Breast epithelium (tissue), 4 donors: ENCODE data around the gene TRIM8. TPM values are rescaled to one million over a fixed set of nuclear protein-coding genes. Genes with fewer than 3 reads are reported as not detected.

Experiments used
- DNase-seq, 2 donors: peaks; one replicate each; pipeline ENCODE4 v3.0.0-alpha.2; 2019; ENCODE audit warnings: low spot score in 2 of 2
- H3K27ac ChIP-seq, 2 donors: fragments of 200-600 bp; sonication (generic) in 1 of 2; one replicate each; pipeline ENCODE4 v1.5.1; 2016 to 2019; ENCODE audit warnings: mild to moderate bottlenecking in 1 of 2
- H3K27me3 ChIP-seq, 2 donors: fragments of 200-600 bp; sonication (generic) in 1 of 2; one replicate each; pipeline versions ENCODE4 v1.5.1 to v1.6.0; 2017 to 2019; ENCODE audit warnings: control low read depth in 1 of 2, mild to moderate bottlenecking in 1 of 2
- H3K36me3 ChIP-seq: fragments of 200-600 bp; one replicate; pipeline ENCODE4 v1.5.1; 2019
- H3K4me1 ChIP-seq, 2 donors: fragments of 200-600 bp; sonication (generic); one replicate each; pipeline ENCODE4 v1.5.1; 2016 to 2019; ENCODE audit warnings: control low read depth in 1 of 2
- H3K4me3 ChIP-seq, 3 donors: fragments of 200-600 bp; sonication (generic); 1 replicate in 2 of 3; 2 replicates in 1 of 3; pipeline ENCODE4 v1.5.1; 2016 to 2019; ENCODE audit warnings: mild to moderate bottlenecking in 3 of 3, moderate library complexity in 2 of 3
- H3K9me3 ChIP-seq, 2 donors: fragments of 200-600 bp; sonication (generic) in 1 of 2; one replicate each; pipeline ENCODE4 v1.5.1; 2016 to 2019; ENCODE audit warnings: control low read depth in 1 of 2
- CTCF ChIP-seq, 3 donors: fragments of 450-650 bp; IDR thresholded peaks; one replicate each; pipeline ENCODE4 v1.5.1; 2016 to 2017; ENCODE audit warnings: antibody characterized with exemption in 3 of 3, mild to moderate bottlenecking in 3 of 3, moderate library complexity in 3 of 3
- POLR2A ChIP-seq: fragments of 450-650 bp; IDR thresholded peaks from one replicate; pipeline ENCODE4 v1.6.1; 2016; ENCODE audit warnings: antibody characterized with exemption, mild to moderate bottlenecking, moderate library complexity
- POLR2AphosphoS5 ChIP-seq, 3 donors: sonication (generic); formaldehyde crosslinking; IDR thresholded peaks; one replicate each; pipeline ENCODE4 v1.6.1; 2017; ENCODE audit warnings: antibody characterized with exemption in 3 of 3
- intact Hi-C: fragments of 100-400 bp; cut with DNase I; formaldehyde crosslinking; loops from one replicate; pipeline ENCODE4 v1.15.1; 2023; ENCODE audit warnings: low total_unique reads
- total RNA-seq, 3 donors: library from RNA; depleted of rRNA; stranded (reverse); fragments of >200 nt; gene quantifications; one replicate each; pipeline ENCODE4 v1.1.0, GENCODE V29; 2016

TRIM8 gene
- total RNA-seq, result 100 to 1,000 TPM in 1 of 3 donors, 10 to 100 TPM in 2; 74.6 to 128 (median 88.8) TPM

GRCh38 chr10:102644066-102644645 lies at the start of gene TRIM8:
Gene TRIM8 (plus strand): TSS chr10:102644479. CDS start chr10:102644618, 139 bp downstream.
- Histone ChIP-seq H3K27me3 (no peaks in the 10 kb centered on the region), H3K4me1 (peaks cover 2 to 30% of the 10 kb centered on the region in 2 donors), H3K4me3 (peak within 1 kb of the TSS; percentile 85 to 96 (median 92)), H3K36me3 (no peaks in the 10 kb centered on the region), H3K9me3 (no peaks in the 10 kb centered on the region), H3K27ac (peak within 1 kb of the TSS; percentile 99 to 100)
- intact Hi-C loops, result no loop called here
- DNase-seq, result no peak
- TF ChIP-seq POLR2A (no peak), POLR2AphosphoS5 (IDR thresholded peaks at IDR 0.05) (peak in 1 of 3 donors; percentile 11), CTCF (IDR thresholded peaks at IDR 0.05) (no peak)

GRCh38 chr10:102595293-102595692 lies 49.0 kb upstream of the TRIM8 start:
- intact Hi-C loops, result no loop called here
- Histone ChIP-seq H3K4me1 (no peaks in the 10 kb centered on the region), H3K27me3 (no peaks in the 10 kb centered on the region), H3K27ac (no peak overlapping the region), H3K4me3 (no peak overlapping the region), H3K36me3 (no peaks in the 10 kb centered on the region), H3K9me3 (no peaks in the 10 kb centered on the region)
- no peak for TF ChIP-seq POLR2AphosphoS5 (IDR thresholded peaks at IDR 0.05)
- TF ChIP-seq CTCF (IDR thresholded peaks at IDR 0.05), result no peak
- TF ChIP-seq POLR2A, result no peak
- no peak for DNase-seq

- intact Hi-C loops, result no loop called here
- Histone ChIP-seq H3K9me3 (no peaks in the 10 kb centered on the region), H3K36me3 (no peaks in the 10 kb centered on the region), H3K4me1 (no peaks in the 10 kb centered on the region), H3K27ac (peak overlapping the region; percentile 1 to 73), H3K27me3 (no peaks in the 10 kb centered on the region), H3K4me3 (no peak overlapping the region)
- no peak for TF ChIP-seq CTCF (IDR thresholded peaks at IDR 0.05)
- TF ChIP-seq POLR2A, result no peak
- TF ChIP-seq POLR2AphosphoS5 (IDR thresholded peaks at IDR 0.05), result no peak
- no peak for DNase-seq
Observed at GRCh38 chr10:102595897-102596296, 48.4 kb upstream of the TRIM8 start.

- peak overlapping the region; percentile 11 to 73 for H3K27ac ChIP-seq
- H3K36me3 ChIP-seq, result no peaks in the 10 kb centered on the region
- H3K27me3 ChIP-seq, result no peaks in the 10 kb centered on the region
- intact Hi-C loops, result no loop called here
- TF ChIP-seq CTCF (IDR thresholded peaks at IDR 0.05), result peak in 2 of 3 donors; percentile 54 to 64
- TF ChIP-seq POLR2A, result no peak
- no peak for TF ChIP-seq POLR2AphosphoS5 (IDR thresholded peaks at IDR 0.05)
- no peaks in the 10 kb centered on the region for H3K9me3 ChIP-seq
- H3K4me1 ChIP-seq, result no peaks in the 10 kb centered on the region
- DNase-seq, result no peak
- H3K4me3 ChIP-seq, result no peak overlapping the region
Observed at GRCh38 chr10:102596506-102596971, 47.7 kb upstream of the TRIM8 start.

GRCh38 chr10:102597131-102597991 lies 46.9 kb upstream of the TRIM8 start:
- Histone ChIP-seq H3K4me1 (peaks cover 0 to 4% of the 10 kb centered on the region in 2 donors), H3K27ac (peak overlapping the region; percentile 11 to 73), H3K4me3 (no peak overlapping the region), H3K9me3 (no peaks in the 10 kb centered on the region), H3K27me3 (no peaks in the 10 kb centered on the region), H3K36me3 (no peaks in the 10 kb centered on the region)
- no peak for TF ChIP-seq CTCF (IDR thresholded peaks at IDR 0.05)
- TF ChIP-seq POLR2A, result no peak
- TF ChIP-seq POLR2AphosphoS5 (IDR thresholded peaks at IDR 0.05), result no peak
- intact Hi-C loops, result no loop called here
- no peak for DNase-seq
